NCI-H2227 (cell line): ENCODE results near the gene IGF2BP2.

Experiments used
- DNase-seq: peaks from one replicate; lab custom pipeline; 2025; ENCODE audit not compliant: unreplicated experiment; lab: John Stamatoyannopoulos, UW

The IGF2BP2 gene

GRCh38 chr3:185737740-185738680 lies 86.8 kb downstream of the IGF2BP2 start:
- DNase-seq, result no peak

DNA sequence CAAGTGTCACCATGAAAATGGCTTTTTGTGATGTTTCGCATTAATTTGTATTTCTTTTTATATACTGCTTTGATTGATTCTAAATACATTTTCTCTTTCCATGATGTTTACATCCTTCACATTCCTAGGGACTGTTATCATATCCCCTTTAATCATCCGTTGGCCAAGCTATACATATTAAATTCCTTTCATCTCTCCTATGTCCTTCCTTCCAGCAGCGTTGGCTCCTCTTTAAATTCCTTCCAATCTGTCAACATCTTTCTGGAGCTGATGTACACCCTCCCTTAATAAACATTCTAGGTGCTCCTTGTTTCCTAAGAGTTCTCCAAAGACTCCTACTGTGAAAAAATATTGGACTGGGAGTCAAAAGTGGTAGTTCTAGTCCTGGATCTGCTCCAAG lies 87.8 kb downstream of the IGF2BP2 start:
- no peak for DNase-seq

DNA sequence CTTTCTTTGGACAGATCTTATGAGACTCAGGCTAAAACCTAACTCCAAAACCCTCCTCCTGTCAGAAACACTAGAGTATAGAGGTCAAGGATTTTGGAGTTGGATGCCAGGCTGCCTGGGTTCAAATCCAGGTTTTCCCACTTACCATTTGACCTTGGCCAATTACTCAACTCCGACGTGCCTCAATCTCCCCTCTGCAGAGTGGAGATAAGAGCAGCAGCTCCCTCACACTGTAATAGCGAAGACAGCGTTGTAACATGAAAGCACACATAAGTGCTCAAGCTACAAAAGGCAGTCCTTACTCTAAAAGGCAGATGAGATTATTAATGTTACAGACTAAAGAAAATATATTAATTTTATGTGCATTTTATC lies 90.1 kb downstream of the IGF2BP2 start:
- DNase-seq, result no peak

DNA sequence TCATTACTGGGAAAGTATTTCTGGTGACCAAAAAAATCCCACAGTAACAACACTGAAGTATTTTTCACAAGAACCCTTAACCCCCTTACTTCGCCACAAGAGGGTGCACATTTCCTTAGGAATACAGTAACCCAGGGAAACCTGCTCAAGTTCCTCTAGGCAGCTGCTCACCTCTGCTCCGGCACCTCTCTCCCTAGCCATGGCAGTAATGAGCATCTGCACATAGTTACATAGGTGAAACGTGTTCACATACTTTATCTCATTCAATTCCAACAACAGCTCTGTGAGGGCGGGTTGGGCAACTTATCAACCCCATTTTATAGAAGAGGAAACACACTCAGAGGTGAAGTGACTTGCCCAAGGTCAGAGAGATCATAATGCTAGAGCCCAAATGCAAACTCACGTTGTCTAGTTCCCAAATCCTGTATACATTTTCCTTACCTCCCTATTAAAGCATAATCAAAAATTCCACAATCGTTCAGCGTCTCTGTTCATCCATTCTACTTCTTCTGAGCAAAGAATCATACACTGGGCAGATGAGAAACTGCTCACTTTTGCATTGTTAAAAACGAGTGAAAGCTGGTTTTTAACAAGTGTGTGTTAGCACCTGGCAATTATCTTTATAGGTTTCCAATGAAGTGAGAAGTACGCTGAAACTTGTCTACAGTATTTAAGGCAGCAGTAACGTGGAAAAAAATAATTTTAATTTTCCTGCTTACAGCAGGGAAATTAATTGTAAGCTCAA lies 90.7 kb downstream of the IGF2BP2 start:
- DNase-seq, result peak; percentile 77

DNA sequence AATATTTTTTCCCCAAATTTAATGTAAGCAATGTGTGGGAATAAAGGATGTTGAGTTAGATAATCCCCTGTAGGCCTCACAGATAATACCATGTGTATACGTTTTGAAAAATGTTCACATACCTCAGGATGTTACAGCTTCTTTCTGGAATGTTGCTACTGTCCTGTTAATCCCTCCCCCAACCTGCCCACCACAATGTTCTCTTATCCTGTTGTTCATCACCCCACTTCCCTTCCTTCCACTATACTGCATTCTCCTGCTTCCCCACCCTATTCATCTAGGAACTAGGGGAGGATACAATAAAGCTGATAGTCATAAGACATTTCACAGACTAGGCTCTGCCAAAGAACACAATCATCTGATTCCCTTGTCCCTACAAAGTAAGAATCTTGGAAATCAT lies 92.1 kb downstream of the IGF2BP2 start:
- no peak for DNase-seq

DNA sequence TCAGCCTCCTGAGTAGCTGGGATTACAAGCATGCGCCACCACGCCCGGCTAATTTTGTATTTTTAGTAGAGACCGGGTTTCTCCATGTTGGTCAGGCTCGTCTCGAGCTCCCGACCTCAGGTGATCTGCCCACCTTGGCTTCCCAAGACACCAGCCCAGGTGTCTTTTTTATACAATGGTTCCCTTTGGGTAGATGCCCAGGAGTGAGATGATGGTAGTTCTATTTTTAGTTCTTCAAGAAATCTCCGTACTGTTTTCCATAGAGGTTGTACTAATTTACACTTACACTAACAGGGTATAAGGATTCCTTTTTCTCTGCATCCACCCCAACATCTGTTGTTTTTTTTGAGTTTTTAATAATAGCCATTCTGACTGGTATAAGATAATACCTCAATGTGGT lies 94.3 kb downstream of the IGF2BP2 start:
- DNase-seq, result no peak

DNA sequence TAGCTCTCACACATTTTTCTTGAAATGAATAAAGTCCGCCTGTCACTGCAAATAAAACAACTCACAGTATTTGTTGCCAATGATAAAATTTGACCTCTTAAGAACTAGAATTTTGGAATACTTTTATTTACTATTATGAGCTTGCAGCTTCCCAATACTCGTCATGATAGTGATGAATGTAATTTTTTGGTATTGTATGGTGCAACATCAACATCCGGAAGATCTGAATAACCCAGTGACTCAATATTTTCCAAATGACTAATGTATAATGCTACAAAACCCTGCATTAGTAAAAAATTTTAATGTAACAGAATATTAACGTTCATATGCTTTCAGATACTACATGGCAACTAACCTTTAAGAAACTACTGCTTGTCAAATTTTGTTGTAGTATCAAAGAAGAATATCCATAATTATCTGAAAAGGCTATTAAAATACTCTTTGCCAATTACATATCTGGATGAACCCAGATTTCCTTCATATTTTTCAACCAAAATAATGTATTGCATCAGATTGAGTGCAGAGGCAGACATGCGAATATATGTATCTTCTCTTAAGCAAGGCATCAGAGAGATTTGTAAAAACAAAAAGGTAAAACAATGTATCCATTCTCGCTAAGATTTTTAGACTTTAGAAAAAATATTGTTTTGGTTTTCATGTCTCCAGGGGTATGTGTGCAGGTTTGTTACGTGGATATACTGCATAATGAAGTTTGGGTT lies 95.3 kb downstream of the IGF2BP2 start:
- DNase-seq, result no peak

DNA sequence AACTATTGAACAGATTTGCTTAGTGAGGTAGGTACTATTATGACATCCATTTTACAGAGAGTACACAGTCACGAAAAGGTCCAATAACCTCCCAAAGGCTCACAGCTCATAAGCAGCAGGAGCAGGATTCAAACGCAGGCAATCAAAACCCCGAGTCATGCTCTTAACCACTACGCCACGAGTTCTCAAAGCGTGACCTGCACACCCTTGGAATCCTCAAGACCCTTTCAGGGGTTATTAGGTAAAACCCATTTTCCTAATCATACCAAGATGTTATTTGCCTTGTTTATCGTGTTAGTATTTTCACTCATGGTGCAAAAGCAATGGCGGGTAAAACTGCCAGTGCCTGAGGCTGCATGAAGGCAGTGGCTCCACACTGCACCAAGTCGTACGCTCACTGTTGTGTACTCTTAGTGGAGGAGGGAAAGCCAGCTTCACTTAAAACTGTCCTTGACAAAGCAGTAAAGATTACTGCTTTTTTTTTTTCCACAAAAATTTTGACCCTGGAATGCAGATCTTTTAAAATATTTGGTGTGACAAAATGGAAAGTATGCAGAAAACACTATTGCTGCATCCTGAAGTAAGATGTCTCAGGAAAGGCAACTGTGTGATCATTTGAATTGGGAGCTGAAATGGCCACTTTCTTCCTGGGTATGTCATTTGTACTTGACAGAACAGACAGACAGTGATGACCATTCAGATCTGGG lies 96.1 kb downstream of the IGF2BP2 start:
- no peak for DNase-seq

GRCh38 chr3:185727873-185728272 lies 97.0 kb downstream of the IGF2BP2 start:
- no peak for DNase-seq

GRCh38 chr3:185726254-185726967 lies 98.4 kb downstream of the IGF2BP2 start:
- no peak for DNase-seq

DNA sequence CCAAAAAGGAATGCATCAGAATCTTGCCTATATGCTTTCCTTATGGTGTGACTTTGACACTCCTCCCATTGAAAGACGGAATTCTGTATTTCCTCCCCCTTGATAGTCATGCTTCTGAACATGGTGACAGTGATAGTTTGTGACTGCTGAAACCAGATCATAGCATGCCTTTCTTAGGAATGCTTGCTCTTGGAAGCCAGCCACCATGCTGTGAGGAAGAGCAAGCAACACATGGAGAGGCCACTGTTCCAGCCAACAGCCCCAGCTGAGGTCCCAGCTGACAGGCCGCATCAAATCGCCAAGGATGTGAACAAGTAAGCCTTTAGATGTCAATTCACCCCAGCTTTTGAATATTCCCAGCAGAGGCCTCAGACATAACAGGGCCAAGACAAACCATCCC lies 100.1 kb downstream of the IGF2BP2 start:
- no peak for DNase-seq

DNA sequence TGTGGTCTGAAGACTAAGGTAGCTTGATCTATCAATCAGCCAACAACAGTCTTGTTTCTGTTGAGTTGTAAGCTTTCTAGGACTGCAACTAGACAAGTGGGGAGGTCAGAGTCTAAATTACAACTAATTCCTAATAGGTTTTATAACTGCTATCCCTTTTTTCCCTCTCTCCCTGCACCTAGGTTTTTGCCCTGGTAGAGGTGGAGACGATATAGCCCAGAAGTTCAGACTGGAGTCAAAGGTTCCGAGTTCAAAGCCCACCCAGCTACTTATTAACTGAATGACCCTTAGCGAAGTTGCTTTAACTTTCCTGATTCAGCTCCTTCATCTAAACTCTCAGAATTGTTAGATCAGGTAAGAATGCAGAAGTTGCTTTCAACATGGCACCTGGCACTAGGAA lies 100.6 kb downstream of the IGF2BP2 start:
- DNase-seq, result no peak

GRCh38 chr3:185722881-185723280 lies 102.0 kb downstream of the IGF2BP2 start:
- DNase-seq, result no peak

GRCh38 chr3:185721970-185722369 lies 102.9 kb downstream of the IGF2BP2 start:
- no peak for DNase-seq

- no peak for DNase-seq
Measured at GRCh38 chr3:185720326-185720725, 104.5 kb downstream of the IGF2BP2 start.

DNA sequence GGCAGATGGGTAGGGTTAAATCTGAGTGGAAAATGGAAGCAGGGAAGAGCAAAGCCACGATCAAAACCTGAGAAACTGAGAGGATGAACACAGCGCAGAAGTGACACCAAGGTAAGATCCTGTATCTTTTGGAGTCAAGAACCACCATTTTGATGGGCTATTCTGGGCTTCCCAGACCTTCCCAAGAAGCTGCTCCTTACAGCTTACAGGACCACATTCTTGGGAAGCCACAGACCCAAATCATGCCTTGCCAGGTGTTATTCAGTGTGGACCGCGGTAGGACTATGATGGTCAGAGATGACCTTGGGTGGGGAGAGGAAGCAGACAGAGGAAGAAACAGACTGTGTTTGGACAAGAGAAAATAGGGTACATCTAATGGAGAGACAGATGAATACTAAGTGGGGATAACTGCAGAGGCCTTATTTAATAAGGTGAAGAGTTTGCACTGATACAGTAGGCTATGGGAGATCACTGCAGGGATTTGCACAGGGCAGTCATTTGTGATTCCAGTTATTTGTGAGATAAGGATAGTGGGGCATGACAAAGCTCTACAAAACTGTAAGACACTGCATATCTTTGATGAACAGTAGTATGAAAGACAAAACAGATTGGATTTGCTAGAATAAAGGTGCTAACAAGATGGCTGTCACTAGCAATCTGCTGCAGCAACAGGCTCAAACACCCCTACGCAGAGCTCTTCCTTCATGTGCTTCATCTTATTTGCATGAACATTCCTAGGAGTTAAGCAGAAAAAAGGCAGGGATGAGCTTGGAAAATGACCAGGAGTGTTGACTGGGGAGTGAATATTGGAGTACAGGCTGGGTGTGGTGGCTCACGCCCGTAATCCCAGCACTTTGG lies 105.9 kb downstream of the IGF2BP2 start:
- no peak for DNase-seq

GRCh38 chr3:185717627-185718402 lies 107.0 kb downstream of the IGF2BP2 start:
- no peak for DNase-seq

DNA sequence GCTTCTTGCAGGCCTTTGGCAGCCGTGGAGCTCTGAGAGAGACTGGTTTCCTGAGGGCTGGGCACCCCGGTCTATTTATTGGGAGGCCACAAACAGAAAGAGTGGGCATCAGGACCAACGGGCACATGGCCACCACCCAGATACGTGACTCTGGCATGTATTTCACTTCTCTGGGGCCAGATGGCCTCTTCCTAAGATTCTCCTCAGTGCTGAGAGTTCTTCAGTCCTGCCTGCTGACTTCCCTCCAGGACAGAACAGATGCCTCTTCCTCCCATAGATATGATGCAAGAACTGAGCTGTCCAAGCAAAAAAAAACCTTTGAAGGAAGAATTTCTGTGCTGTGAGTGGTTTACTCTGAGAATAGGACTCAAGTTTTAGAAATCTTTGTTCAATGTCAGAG lies 107.7 kb downstream of the IGF2BP2 start:
- DNase-seq, result no peak
